RCC 7860 (cell line): ENCODE results near the gene DDX28.
"Not testable (repeated sequence)": the region's sequence is repeated elsewhere in the genome, so short reads cannot be mapped to it uniquely, and the experiment has no call there.

Experiments
- DNase-seq: peaks from one replicate; pipeline ENCODE4 v3.0.0-alpha.2; 2015; ENCODE audit warnings: low spot score
- FAIRE-seq: peaks from 2 replicates; lab custom pipeline; 2012; peaks lifted over from hg19 to GRCh38; lab: Jason Lieb, UNC

The DDX28 gene

GRCh38 chr16:68037841-68038597 lies 15.0 kb upstream of the DDX28 start:
- FAIRE-seq (no peak), DNase-seq (no peak)

GRCh38 chr16:68035227-68035626 lies 12.2 kb upstream of the DDX28 start:
- FAIRE-seq (no peak), DNase-seq (no peak)

- no peak for FAIRE-seq
Measured at GRCh38 chr16:68033101-68033500, 10.1 kb upstream of the DDX28 start.

GRCh38 chr16:68031951-68032350 lies 8.9 kb upstream of the DDX28 start:
- FAIRE-seq (peak; percentile 15), DNase-seq (peak; percentile 63)

More at GRCh38 chr16:68033101-68033500, 10.1 kb upstream of the DDX28 start:
- DNase-seq: no peak

- DNase-seq (peak; percentile 62), FAIRE-seq (peak; percentile 80)
Measured at GRCh38 chr16:68030108-68030507, 7.1 kb upstream of the DDX28 start.

GRCh38 chr16:68028996-68029395 lies 6.0 kb upstream of the DDX28 start:
- FAIRE-seq: no peak
- no peak for DNase-seq

- no peak for FAIRE-seq
- DNase-seq: no peak
Measured at GRCh38 chr16:68022278-68022727, 729 bp downstream of the DDX28 start.

- DNase-seq (no peak), FAIRE-seq (no peak)
Measured at GRCh38 chr16:68021490-68021889, 1.5 kb downstream of the DDX28 start.

- DNase-seq (no peak), FAIRE-seq (no peak)
Measured at GRCh38 chr16:68019167-68019680, 3.8 kb downstream of the DDX28 start.

- no peak for DNase-seq
- no peak for FAIRE-seq
Measured at GRCh38 chr16:68015681-68016080, 7.4 kb downstream of the DDX28 start, which contains the start of gene DPEP2NB. TSS of gene DPEP2NB (minus strand) at chr16:68015911. CDS start at chr16:68015770, 141 bp downstream.

- DNase-seq: no peak
- FAIRE-seq: no peak
Measured at GRCh38 chr16:68013440-68013839, 9.6 kb downstream of the DDX28 start.

- DNase-seq, FAIRE-seq: not testable (repeated sequence)
Measured at GRCh38 chr16:68009872-68010271, 13.2 kb downstream of the DDX28 start.

GRCh38 chr16:68009157-68009735 lies 13.8 kb downstream of the DDX28 start:
- DNase-seq (no peak), FAIRE-seq (no peak)

GRCh38 chr16:68005786-68006286 lies 17.2 kb downstream of the DDX28 start:
- FAIRE-seq (no peak), DNase-seq (no peak)

- FAIRE-seq (no peak), DNase-seq (no peak)
Measured at GRCh38 chr16:68005211-68005610, 17.8 kb downstream of the DDX28 start.

- FAIRE-seq: no peak
- DNase-seq: no peak
Measured at GRCh38 chr16:68003031-68003430, 20.0 kb downstream of the DDX28 start.

- DNase-seq (no peak), FAIRE-seq (no peak)
Measured at GRCh38 chr16:68000450-68000849, 22.6 kb downstream of the DDX28 start.

GRCh38 chr16:67999985-68000384 lies 23.0 kb downstream of the DDX28 start:
- DNase-seq (no peak), FAIRE-seq (no peak)

- DNase-seq, FAIRE-seq: not testable (repeated sequence)
Measured at GRCh38 chr16:67998779-67999688, 24.0 kb downstream of the DDX28 start, which contains the start of gene DPEP2. TSS of gene DPEP2 (minus strand) at chr16:67999484. CDS start at chr16:67993212, 6,272 bp downstream.

- FAIRE-seq, DNase-seq: not testable (repeated sequence)
Measured at GRCh38 chr16:67998231-67998778, 24.7 kb downstream of the DDX28 start.
